ENCODE measurements around the gene SPATS2L. TPM values are rescaled to one million over a fixed set of nuclear protein-coding genes. Genes with fewer than 3 reads are reported as not detected.
A peak's percentile ranks its signal among the peaks of the same experiment; 100 is the strongest.

SPATS2L gene
- total RNA-seq, 1 experiment from 2014 or later: 47.3 TPM

DNA sequence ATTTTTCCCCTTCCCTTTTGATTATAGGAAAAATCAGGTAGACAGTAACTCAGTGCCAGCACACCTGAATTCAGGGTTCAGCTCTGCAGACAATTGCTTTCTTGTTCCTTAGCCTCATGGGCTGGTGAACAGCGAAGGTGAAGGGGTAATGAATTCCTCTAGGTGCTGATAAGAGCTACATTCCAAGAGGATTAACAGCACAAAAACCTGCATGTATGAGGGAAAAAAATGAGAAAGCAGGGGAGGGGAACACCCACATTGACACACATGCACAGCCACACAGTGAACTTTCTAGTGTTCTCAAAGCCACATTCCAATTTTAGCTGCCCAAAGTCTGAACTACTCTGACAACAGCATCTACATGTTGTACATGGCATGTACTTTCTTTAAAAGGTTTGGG, 46.1 kb downstream of the SPATS2L start:
- no peaks in the 10 kb centered on the region for H3K27me3 Mint-ChIP-seq (ENCODE audit: low read depth)
- Histone ChIP-seq H3K4me1 (ENCODE audit: insufficient read depth, low read length) (peaks cover 27% of the 10 kb centered on the region), H2BK120ac (ENCODE audit: low read depth, low read length, poor library complexity, severe bottlenecking) (no peak overlapping the region), H3K79me2 (ENCODE audit: insufficient read depth, low read length) (peaks cover 37% of the 10 kb centered on the region; the same call in 1 of the 2 replicates), H3T11ph (ENCODE audit: low read length) (no peak overlapping the region), H3K9me3 (ENCODE audit: control insufficient read depth, low read depth, low read length) (no peaks in the 10 kb centered on the region), H2BK15ac (ENCODE audit: low read depth, low read length) (no peak overlapping the region), H2AFZ (ENCODE audit: low read length) (no peak overlapping the region), H2BK20ac (ENCODE audit: low read depth, low read length, poor library complexity, severe bottlenecking) (no peak overlapping the region), H3K56ac (ENCODE audit: insufficient read length, low read depth, low read length) (no peak overlapping the region), H4K20me1 (ENCODE audit: control insufficient read depth, insufficient read depth, insufficient read length) (no peaks in the 10 kb centered on the region), H3K4ac (ENCODE audit: low read depth, low read length) (no peak overlapping the region), H4K8ac (replicated peaks; ENCODE audit: insufficient read length, low read depth, low read length) (no peak overlapping the region), H2BK5ac (ENCODE audit: insufficient read length, low read length) (no peak overlapping the region), H2BK12ac (ENCODE audit: insufficient read length, low read depth, low read length) (no peak overlapping the region), H3K27ac (ENCODE audit: insufficient read length, low read depth, low read length) (no peak overlapping the region), H3K18ac (ENCODE audit: insufficient read length, low read depth, low read length) (no peak overlapping the region), H3K23ac (ENCODE audit: insufficient read length, low read depth, low read length) (no peak overlapping the region), H3K79me1 (ENCODE audit: insufficient read depth, low read depth, low read length, poor library complexity, severe bottlenecking) (peaks cover 4% of the 10 kb centered on the region), H3K9ac (ENCODE audit: extremely low read depth, insufficient read length, low read length) (no peak overlapping the region), H4K91ac (ENCODE audit: insufficient read length, low read depth, low read length) (no peak overlapping the region), H3K27me3 (ENCODE audit: insufficient read depth, low read length) (no peaks in the 10 kb centered on the region), H3K4me2 (ENCODE audit: insufficient read depth, insufficient read length, low read length) (no peak overlapping the region), H3K23me2 (ENCODE audit: insufficient read length, low read depth, low read length, poor library complexity, severe bottlenecking) (no peaks in the 10 kb centered on the region), H2AK5ac (ENCODE audit: insufficient read length, low read length) (no peak overlapping the region), H4K5ac (ENCODE audit: insufficient read length, low read depth, low read length) (no peak overlapping the region), H3K14ac (ENCODE audit: insufficient read depth, low read length) (no peak overlapping the region)
- peaks cover 59 to 63% of the 10 kb centered on the region in 2 experiments for H3K4me1 Mint-ChIP-seq
- peaks cover 0 to 3% of the 10 kb centered on the region in 2 experiments; a peak in 3 of 5 replicates for H3K9me3 Mint-ChIP-seq
- TF ChIP-seq, protein P1, sequence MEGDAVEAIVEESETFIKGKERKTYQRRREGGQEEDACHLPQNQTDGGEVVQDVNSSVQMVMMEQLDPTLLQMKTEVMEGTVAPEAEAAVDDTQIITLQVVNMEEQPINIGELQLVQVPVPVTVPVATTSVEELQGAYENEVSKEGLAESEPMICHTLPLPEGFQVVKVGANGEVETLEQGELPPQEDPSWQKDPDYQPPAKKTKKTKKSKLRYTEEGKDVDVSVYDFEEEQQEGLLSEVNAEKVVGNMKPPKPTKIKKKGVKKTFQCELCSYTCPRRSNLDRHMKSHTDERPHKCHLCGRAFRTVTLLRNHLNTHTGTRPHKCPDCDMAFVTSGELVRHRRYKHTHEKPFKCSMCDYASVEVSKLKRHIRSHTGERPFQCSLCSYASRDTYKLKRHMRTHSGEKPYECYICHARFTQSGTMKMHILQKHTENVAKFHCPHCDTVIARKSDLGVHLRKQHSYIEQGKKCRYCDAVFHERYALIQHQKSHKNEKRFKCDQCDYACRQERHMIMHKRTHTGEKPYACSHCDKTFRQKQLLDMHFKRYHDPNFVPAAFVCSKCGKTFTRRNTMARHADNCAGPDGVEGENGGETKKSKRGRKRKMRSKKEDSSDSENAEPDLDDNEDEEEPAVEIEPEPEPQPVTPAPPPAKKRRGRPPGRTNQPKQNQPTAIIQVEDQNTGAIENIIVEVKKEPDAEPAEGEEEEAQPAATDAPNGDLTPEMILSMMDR (conservative IDR thresholded peaks at IDR 0.05): no peak
- DNase-seq: no peak
- no peak overlapping the region for H3K4me3 Mint-ChIP-seq
- no CpG with 5 or more reads among the region's 1 CpG for WGBS (ENCODE audit: extremely low coverage, insufficient read length, low lambda C conversion rate)
- H3K27ac Mint-ChIP-seq: peak overlapping the region; percentile 8 to 96 (median 75); a peak in 6 of 7 replicates
- peaks cover 11 to 20% (median 13%) of the 10 kb centered on the region in 3 experiments for H3K36me3 Mint-ChIP-seq (ENCODE audit: insufficient read depth in 1 of 3, low read depth in 3 of 3)
